Endothelial cell of umbilical vein (primary cell): ENCODE results near the gene CRCP.

Experiments used
- EZH2 ChIP-seq: IDR thresholded peaks from 2 replicates; pipeline ENCODE4 v1.6.1; 2012; ENCODE audit warnings: borderline replicate concordance, low read depth, mild to moderate bottlenecking, moderate library complexity, low read length, inconsistent platforms; ENCODE audit not compliant: severe bottlenecking
- FOS ChIP-seq: IDR thresholded peaks from 2 replicates; pipeline ENCODE4 v1.6.1; 2011; ENCODE audit warnings: mild to moderate bottlenecking, low read length, moderate library complexity, borderline replicate concordance; ENCODE audit not compliant: insufficient read depth
- GATA2 ChIP-seq: IDR thresholded peaks from 2 replicates; pipeline ENCODE4 v1.7.0; 2011; ENCODE audit warnings: low read depth, mild to moderate bottlenecking, moderate library complexity, mixed read lengths, low read length; ENCODE audit not compliant: insufficient read length, insufficient read depth
- MYC ChIP-seq: IDR thresholded peaks from one replicate; pipeline ENCODE4 v1.6.1; 2011; ENCODE audit warnings: mild to moderate bottlenecking, low read depth, low read length
- POLR2A ChIP-seq: IDR thresholded peaks from 2 replicates; pipeline ENCODE4 v1.6.1; 2012; ENCODE audit warnings: low read depth, mild to moderate bottlenecking, control low read depth, low read length
- POLR2AphosphoS5 ChIP-seq: IDR thresholded peaks from 2 replicates; pipeline ENCODE4 v1.6.1; 2012; ENCODE audit warnings: low read depth, mild to moderate bottlenecking, control low read depth, low read length, moderate library complexity; ENCODE audit not compliant: insufficient read depth
- TF ChIP-seq, protein P1 (sequence below), 2 donors: IDR thresholded peaks; 1 replicate in 1 of 2; 2 replicates in 1 of 2; pipeline ENCODE4 v1.5.1; 2011; ENCODE audit warnings: low read length in 2 of 2, mild to moderate bottlenecking in 2 of 2, moderate library complexity in 2 of 2, control low read depth in 1 of 2, inconsistent platforms in 1 of 2, low read depth in 1 of 2; ENCODE audit not compliant: insufficient read depth in 1 of 2; ENCODE audit errors: extremely low read depth in 1 of 2
- TF ChIP-seq, protein P2 (sequence below): IDR thresholded peaks from 2 replicates; pipeline ENCODE4 v1.6.1; 2011; ENCODE audit not compliant: insufficient read depth, insufficient read length

GRCh38 chr7:66163186-66163610 is 48.6 kb downstream of the CRCP start:
- no peak for TF ChIP-seq EZH2
- TF ChIP-seq, protein P1, sequence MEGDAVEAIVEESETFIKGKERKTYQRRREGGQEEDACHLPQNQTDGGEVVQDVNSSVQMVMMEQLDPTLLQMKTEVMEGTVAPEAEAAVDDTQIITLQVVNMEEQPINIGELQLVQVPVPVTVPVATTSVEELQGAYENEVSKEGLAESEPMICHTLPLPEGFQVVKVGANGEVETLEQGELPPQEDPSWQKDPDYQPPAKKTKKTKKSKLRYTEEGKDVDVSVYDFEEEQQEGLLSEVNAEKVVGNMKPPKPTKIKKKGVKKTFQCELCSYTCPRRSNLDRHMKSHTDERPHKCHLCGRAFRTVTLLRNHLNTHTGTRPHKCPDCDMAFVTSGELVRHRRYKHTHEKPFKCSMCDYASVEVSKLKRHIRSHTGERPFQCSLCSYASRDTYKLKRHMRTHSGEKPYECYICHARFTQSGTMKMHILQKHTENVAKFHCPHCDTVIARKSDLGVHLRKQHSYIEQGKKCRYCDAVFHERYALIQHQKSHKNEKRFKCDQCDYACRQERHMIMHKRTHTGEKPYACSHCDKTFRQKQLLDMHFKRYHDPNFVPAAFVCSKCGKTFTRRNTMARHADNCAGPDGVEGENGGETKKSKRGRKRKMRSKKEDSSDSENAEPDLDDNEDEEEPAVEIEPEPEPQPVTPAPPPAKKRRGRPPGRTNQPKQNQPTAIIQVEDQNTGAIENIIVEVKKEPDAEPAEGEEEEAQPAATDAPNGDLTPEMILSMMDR (IDR thresholded peaks at IDR 0.05; ENCODE audit: extremely low read depth in 1 of 2, insufficient read depth in 1 of 2, low read depth in 1 of 2, low read length in 2 of 2) = no peak
- TF ChIP-seq POLR2A = no peak
- no peak for TF ChIP-seq FOS
- TF ChIP-seq, protein P2, sequence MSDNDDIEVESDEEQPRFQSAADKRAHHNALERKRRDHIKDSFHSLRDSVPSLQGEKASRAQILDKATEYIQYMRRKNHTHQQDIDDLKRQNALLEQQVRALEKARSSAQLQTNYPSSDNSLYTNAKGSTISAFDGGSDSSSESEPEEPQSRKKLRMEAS = no peak
- no peak for TF ChIP-seq POLR2AphosphoS5
- no peak for TF ChIP-seq MYC
- TF ChIP-seq GATA2 = no peak
